Nephron progenitor cell (in vitro differentiated cells): ENCODE data around the gene OR2T27.
"Not testable (repeated sequence)": the region's sequence is repeated elsewhere in the genome, so short reads cannot be mapped to it uniquely, and the experiment has no call there.

ENCODE experiments used
- DNase-seq: peaks from one replicate; pipeline ENCODE4 v3.0.0; 2021
- H3K27ac Mint-ChIP-seq: 2 replicates; pipeline ENCODE4 v1.8.0; 2021; ENCODE audit warnings: mild to moderate bottlenecking, moderate library complexity, mixed read lengths
- H3K27me3 Mint-ChIP-seq: 2 replicates; pipeline ENCODE4 v1.8.0; 2021; ENCODE audit warnings: mild to moderate bottlenecking, low read depth, mixed read lengths; ENCODE audit not compliant: poor library complexity
- H3K36me3 Mint-ChIP-seq: 2 replicates; pipeline ENCODE4 v1.8.0; 2021; ENCODE audit warnings: low read depth, mixed read lengths
- H3K4me1 Mint-ChIP-seq: 2 replicates; pipeline ENCODE4 v1.8.0; 2021; ENCODE audit warnings: mixed read lengths
- H3K4me3 Mint-ChIP-seq: 2 replicates; pipeline ENCODE4 v1.8.0; 2021; ENCODE audit warnings: mild to moderate bottlenecking, moderate library complexity, mixed read lengths
- H3K9me3 Mint-ChIP-seq: 2 replicates; pipeline ENCODE4 v1.8.0; 2021; ENCODE audit warnings: mild to moderate bottlenecking, moderate library complexity, mixed read lengths
- TF ChIP-seq, protein P1 (sequence below): fragments of 200-600 bp; sonication (generic); IDR thresholded peaks from 2 replicates; pipeline ENCODE4 v1.5.0; 2021; ENCODE audit warnings: antibody characterized with exemption

Gene OR2T27

DNA sequence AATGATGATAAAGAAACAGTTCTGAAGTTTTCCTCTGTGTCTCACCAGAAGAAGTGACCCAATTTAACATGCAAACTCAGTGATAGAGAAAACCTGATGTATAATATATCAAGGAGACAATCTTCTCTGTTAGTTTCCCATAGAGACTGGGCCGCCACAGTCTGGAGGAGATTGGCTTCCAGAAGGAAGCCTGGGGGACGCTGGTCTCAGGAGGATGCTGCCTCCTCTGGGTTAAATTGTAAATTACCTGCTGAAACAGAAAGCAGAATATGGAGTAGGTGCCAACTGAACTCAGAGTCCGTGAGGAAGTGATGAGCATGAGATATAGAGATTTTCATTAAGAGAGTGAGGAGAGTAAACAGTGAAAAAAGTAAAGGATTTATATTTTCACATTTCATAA is 31.5 kb upstream of the OR2T27 start:
- Mint-ChIP-seq H3K27me3 (no peaks in the 10 kb centered on the region), H3K4me3 (no peak overlapping the region), H3K4me1 (no peaks in the 10 kb centered on the region), H3K9me3 (peaks cover 80% of the 10 kb centered on the region), H3K27ac (no peak overlapping the region), H3K36me3 (no peaks in the 10 kb centered on the region)
- TF ChIP-seq, protein P1, sequence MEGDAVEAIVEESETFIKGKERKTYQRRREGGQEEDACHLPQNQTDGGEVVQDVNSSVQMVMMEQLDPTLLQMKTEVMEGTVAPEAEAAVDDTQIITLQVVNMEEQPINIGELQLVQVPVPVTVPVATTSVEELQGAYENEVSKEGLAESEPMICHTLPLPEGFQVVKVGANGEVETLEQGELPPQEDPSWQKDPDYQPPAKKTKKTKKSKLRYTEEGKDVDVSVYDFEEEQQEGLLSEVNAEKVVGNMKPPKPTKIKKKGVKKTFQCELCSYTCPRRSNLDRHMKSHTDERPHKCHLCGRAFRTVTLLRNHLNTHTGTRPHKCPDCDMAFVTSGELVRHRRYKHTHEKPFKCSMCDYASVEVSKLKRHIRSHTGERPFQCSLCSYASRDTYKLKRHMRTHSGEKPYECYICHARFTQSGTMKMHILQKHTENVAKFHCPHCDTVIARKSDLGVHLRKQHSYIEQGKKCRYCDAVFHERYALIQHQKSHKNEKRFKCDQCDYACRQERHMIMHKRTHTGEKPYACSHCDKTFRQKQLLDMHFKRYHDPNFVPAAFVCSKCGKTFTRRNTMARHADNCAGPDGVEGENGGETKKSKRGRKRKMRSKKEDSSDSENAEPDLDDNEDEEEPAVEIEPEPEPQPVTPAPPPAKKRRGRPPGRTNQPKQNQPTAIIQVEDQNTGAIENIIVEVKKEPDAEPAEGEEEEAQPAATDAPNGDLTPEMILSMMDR = no peak
- DNase-seq = no peak

DNA sequence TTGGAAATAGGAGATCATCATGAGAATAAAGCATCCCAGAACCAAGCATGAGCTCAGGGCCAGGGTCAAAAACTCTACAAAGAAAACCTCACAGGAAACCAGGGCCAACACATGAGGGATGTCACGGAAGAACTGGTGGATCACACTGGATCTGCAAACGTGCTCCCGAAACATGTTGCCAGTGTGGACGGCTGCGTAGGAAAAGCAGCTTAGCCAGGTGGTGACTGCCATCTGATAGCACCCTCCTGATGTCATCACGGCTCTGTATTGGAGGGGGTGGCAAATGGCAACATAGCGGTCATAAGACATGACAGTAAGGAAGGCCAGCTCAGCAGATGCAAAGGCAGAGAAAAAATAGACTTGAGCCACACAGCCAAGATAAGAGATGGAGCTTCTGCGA is 26.3 kb upstream of the OR2T27 start:
- no peaks in the 10 kb centered on the region for H3K36me3 Mint-ChIP-seq
- no peak for DNase-seq
- H3K27ac Mint-ChIP-seq = no peak overlapping the region
- peaks cover 64% of the 10 kb centered on the region for H3K9me3 Mint-ChIP-seq
- H3K4me1 Mint-ChIP-seq = no peaks in the 10 kb centered on the region
- TF ChIP-seq, protein P1 = no peak
- peaks cover 4% of the 10 kb centered on the region for H3K27me3 Mint-ChIP-seq
- H3K4me3 Mint-ChIP-seq = no peak overlapping the region

DNA sequence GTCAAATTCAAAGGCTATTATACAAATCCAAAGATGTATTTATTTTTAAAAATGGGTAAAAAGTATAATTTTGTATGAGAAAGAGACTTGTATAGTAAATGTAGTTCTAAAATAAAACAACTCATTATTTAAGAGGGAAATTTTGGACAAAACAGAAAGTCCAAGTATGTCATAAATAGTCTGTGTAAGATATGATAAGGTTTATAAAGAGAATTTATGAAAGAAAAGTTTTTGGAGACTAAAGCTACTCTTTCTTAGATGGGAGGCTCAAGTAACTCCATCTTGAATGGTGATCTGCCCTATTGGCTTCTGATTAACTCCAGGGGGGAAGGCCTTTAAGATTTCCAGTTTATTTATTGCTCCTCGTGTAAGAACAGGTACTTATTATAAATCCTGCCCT is 14.7 kb upstream of the OR2T27 start:
- TF ChIP-seq, protein P1 = no peak
- no peaks in the 10 kb centered on the region for H3K4me1 Mint-ChIP-seq
- no peak overlapping the region for H3K27ac Mint-ChIP-seq
- peaks cover 54% of the 10 kb centered on the region for H3K9me3 Mint-ChIP-seq
- no peaks in the 10 kb centered on the region for H3K27me3 Mint-ChIP-seq
- no peaks in the 10 kb centered on the region for H3K36me3 Mint-ChIP-seq
- no peak overlapping the region for H3K4me3 Mint-ChIP-seq
- no peak for DNase-seq

DNA sequence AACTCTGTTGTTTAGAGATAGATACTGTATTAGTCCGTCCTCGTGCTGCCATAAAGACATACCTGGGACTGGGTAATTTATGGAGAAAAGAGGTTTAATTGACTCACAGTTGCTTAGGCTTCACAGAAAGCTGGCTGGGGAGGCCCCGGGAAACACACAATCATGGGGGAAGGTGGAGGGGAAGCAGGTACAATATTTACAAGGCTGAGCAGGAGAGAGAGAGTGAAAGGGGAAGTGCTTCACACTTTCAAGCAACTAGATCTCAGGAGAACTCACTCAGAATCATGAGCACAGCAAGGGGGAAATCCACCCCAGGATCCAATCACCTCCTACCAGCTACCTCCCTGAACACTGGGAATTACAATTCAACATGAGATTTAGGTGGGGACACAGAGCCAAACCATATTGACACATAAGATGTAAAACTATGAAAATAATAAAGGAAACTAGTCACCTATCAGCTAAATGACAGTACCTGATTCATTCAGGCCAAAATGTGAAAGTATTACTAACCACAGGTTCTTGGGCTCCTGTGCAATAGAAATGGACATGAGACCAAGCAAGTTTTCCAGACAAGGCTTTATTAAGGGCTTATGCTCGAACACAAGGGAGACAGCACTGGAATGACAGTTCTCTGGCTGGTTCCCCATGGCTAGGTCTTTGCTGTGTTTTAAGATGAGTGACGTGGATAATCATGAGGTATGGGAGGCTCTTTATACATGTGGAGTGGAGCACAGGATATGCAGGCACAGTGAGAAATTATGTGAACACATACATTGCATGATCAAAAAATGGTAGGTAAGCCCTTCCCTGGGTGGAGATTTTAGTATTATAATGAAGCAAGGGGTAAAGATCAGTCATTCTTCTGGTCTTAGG is 8.4 kb upstream of the OR2T27 start:
- DNase-seq, H3K27me3 Mint-ChIP-seq, H3K36me3 Mint-ChIP-seq, H3K4me1 Mint-ChIP-seq, H3K4me3 Mint-ChIP-seq, H3K27ac Mint-ChIP-seq: not testable (repeated sequence)
- H3K9me3 Mint-ChIP-seq = peaks cover 75% of the 10 kb centered on the region

DNA sequence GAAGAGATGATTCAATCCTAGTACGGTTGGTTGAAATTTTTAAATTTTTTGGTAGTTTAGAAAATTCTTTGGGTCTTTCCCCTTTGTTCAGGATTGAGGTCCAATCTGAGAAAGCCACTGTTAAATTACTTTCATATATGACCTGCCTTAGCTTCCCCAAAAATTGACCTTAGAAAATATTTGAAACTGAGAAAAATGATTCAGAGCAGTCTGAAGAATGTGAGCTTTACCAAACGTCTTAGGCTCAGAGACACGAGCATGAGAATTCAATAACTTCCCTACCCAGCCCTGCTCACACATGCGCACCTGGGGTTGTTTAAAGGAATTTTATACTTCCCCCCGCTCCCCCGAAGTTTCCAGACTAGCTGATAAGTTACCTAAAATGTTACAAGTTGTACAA is 1.5 kb upstream of the OR2T27 start:
- H3K27me3 Mint-ChIP-seq, H3K4me3 Mint-ChIP-seq, H3K27ac Mint-ChIP-seq, H3K4me1 Mint-ChIP-seq, DNase-seq, H3K36me3 Mint-ChIP-seq: not testable (repeated sequence)
- peaks cover 47% of the 10 kb centered on the region for H3K9me3 Mint-ChIP-seq

DNA sequence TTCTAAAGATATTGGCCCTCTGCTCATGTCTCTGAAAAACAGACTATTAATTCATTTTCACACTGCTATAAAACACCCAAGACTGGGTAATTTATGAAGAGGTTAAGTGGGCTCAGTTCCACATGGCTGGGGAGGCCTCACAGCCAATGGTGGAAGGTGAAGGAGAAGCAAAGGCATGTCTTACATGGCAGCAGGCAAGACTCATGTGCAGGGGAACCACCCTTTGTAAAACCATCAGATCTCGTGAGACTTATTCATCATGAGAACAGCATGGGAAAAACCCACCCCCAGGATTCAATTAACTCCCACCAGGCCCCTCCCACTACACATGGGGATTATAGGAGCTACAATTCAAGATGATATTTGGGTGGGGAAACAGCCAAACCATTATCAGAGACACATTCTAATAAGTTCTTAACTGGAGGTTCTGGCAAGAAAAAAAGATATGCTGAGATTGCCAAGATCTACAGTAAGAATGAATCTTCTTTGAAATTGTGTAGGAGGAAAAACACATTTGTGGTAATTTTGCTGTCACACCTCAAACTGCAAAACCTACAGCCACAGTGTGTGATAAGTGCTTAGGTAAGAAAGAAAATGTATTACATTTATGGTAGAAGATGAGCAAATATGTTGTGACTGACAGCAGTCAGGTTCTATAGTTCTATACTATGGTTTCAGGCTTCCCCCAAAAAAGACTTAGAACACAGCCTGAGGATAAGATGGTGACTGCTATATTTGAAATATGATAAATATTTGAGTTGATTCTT is 6.4 kb downstream of the OR2T27 start:
- not testable (repeated sequence) for H3K27me3 Mint-ChIP-seq

DNA sequence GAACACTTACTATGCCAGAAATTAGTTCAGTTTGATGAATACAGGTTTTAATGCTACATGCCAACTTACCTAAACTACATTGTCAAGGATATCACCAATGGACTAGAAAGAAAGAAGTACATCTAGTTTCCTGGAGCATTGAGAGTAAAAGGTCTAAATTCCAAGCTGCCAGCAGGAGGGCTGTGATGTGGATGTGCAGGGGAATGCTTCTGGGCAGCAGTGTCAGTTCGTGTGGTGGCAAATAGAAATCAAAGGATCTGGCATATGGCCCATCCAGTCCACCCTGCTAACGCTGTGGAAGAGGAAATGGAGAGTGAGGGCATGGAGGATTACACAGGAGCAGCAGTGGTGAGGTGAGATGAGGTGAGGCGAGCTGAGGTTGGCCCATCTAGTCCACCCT is 10.2 kb downstream of the OR2T27 start, which contains the start of gene OR2T35:
Gene OR2T35, minus strand, starts transcription at position 101 of the 400 bp plus-strand sequence. CDS start 6,020 bp downstream, outside the sequence.
- not testable (repeated sequence) for DNase-seq
- peaks cover 15% of the 10 kb centered on the region for H3K9me3 Mint-ChIP-seq

More for the DNA sequence above, 6.4 kb downstream of the OR2T27 start:
- H3K9me3 Mint-ChIP-seq = peaks cover 19% of the 10 kb centered on the region
- not testable (repeated sequence) for H3K4me3 Mint-ChIP-seq, H3K36me3 Mint-ChIP-seq, H3K4me1 Mint-ChIP-seq, DNase-seq, H3K27ac Mint-ChIP-seq

DNA sequence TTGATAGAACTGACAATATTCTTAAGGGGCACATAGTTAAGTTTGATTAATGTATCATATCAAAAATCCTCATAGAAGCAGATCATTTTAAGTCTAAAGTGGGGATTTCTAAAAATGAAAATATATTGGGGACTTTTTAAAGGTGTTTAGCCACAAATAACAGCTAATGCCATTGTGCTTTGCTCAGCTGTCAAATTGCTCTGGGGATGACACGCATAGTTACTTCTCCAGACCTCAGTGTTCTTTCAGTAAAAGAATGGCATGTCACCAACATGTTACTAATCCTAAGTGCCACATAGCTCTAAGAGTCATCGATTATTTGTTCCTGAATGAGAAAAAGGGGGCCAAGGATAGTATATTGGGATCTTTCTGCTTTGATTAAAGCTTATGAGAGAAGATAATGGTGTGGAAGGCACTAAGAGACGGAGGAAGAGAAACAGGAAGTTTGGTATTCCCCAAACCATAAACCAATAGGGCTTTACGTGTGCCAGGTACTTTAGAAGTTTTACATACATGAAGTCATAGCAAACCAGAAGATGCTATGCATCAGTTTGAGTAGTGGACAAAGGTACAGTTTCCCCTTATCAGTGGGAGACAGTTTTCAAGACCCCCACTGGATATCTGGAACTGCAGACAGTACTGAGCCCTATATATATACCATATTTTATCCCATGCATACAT is 12.2 kb downstream of the OR2T27 start:
- not testable (repeated sequence) for DNase-seq, H3K27me3 Mint-ChIP-seq, H3K4me1 Mint-ChIP-seq, H3K27ac Mint-ChIP-seq, H3K9me3 Mint-ChIP-seq, H3K36me3 Mint-ChIP-seq, H3K4me3 Mint-ChIP-seq

More for the DNA sequence above, 10.2 kb downstream of the OR2T27 start, which contains the start of gene OR2T35:
- not testable (repeated sequence) for H3K36me3 Mint-ChIP-seq, H3K27ac Mint-ChIP-seq, H3K4me3 Mint-ChIP-seq, H3K4me1 Mint-ChIP-seq, H3K27me3 Mint-ChIP-seq

DNA sequence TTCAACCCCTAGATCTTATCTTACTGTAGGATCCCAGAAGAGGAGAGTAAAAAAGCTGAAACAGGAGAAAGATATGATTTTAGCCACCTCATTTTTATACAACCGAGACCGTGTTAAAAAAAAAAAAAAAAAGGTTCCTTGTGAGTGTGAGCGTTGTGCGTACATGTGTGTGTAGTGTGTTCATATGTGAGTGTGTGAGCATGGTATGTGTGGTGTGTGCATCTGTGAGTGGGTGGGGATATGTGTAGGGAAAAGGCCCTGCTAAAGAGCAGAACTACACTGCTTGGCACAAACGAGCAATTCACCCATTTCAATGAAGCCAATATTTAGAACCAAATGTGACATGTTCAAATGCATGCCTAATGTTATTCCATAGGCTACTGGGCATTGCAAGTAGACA is 13.7 kb downstream of the OR2T27 start:
- H3K4me1 Mint-ChIP-seq, H3K27ac Mint-ChIP-seq, H3K36me3 Mint-ChIP-seq, DNase-seq, H3K4me3 Mint-ChIP-seq, H3K27me3 Mint-ChIP-seq, H3K9me3 Mint-ChIP-seq: not testable (repeated sequence)

DNA sequence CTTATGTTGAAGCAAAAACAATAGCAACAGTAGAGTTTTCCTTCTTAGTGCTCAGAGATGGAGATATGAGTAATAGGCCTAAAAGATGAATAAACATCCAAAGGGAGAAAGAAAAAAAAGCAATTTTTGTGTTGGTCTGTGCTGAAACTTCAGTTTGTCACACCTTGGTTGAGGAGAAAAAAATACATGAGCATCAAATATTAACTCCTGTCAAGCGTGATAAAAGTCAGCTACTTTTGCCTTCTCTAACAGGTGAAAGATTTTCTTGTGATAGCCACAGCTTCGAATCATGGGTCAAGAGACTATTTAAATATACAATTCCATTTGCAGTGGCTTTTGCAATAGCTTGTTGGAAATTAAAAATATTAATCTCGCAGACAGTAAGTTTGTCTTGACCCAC is 14.4 kb downstream of the OR2T27 start:
- not testable (repeated sequence) for H3K4me3 Mint-ChIP-seq, H3K4me1 Mint-ChIP-seq, H3K36me3 Mint-ChIP-seq, H3K9me3 Mint-ChIP-seq, H3K27me3 Mint-ChIP-seq, H3K27ac Mint-ChIP-seq, DNase-seq

DNA sequence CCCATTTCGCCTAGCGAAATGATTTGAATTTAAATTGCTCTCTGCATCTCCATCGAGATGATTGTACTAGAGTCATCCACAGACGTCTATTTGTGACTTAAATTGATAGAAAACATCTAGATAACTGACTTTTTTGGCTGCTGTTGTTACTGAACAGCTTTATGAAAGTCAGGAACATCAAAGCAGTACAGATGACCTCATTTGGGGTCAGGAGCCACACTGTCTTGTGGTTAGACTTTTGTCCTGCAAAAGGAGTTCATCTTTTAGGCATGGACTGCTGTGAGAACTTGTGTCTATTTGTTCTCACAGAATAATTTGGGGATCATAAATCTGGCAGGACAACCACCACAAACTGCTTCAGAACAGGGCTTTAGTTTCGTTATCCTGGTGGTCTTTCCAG is 15.7 kb downstream of the OR2T27 start:
- not testable (repeated sequence) for H3K27ac Mint-ChIP-seq, H3K4me1 Mint-ChIP-seq, H3K36me3 Mint-ChIP-seq, H3K4me3 Mint-ChIP-seq, DNase-seq, H3K9me3 Mint-ChIP-seq, H3K27me3 Mint-ChIP-seq
